T-cell (primary cell): Measurements from ENCODE around the gene DNAJC5. TPM values are rescaled to one million over a fixed set of nuclear protein-coding genes. Genes with fewer than 3 reads are reported as not detected.

Experiments used
- ATAC-seq, 4 experiments: fragments of 200-7000 bp in 3 of 4; fragments of 150-1000 bp in 1 of 4; cut with Tn5 transposase; replicated peaks in 1 of 4; 1 replicate in 3 of 4; 2 replicates in 1 of 4; pipeline ENCODE4 v1.10.0; 2021; ENCODE audit warnings: moderate library complexity in 3 of 4, mild to moderate bottlenecking in 2 of 4, moderate number of reproducible peaks in 1 of 4
- CTCF ChIA-PET, 2 donors: fragments of 300-600 bp; sonication (Branson Sonifier 250); formaldehyde crosslinking; loops; one replicate each; lab custom pipeline; 2022; ENCODE audit warnings: antibody characterized with exemption in 2 of 2; lab: Charles Lee
- POLR2A ChIA-PET, 2 donors: fragments of 300-600 bp; sonication (Branson Sonifier 250); formaldehyde crosslinking; loops; one replicate each; lab custom pipeline; 2022; ENCODE audit warnings: antibody characterized with exemption in 2 of 2; lab: Charles Lee
- DNase-seq, 35 experiments: peaks; one replicate each; pipeline versions ENCODE4 v3.0.0 to v3.0.0-alpha.2; 2013 to 2023
- H3K27ac ChIP-seq: one replicate; pipeline ENCODE4 v1.5.1; 2013; ENCODE audit warnings: low read length
- H3K27me3 ChIP-seq, 2 experiments: replicated peaks in 1 of 2; 1 replicate in 1 of 2; 2 replicates in 1 of 2; pipeline versions ENCODE4 v1.6.1 to v1.7.0; 2013; ENCODE audit warnings: low read length in 1 of 2, mixed read lengths in 1 of 2; ENCODE audit not compliant: control insufficient read depth in 2 of 2, insufficient read depth in 2 of 2; ENCODE audit errors: extremely low read depth in 1 of 2
- H3K36me3 ChIP-seq, 2 donors: 1 replicate in 1 of 2; 2 replicates in 1 of 2; pipeline versions ENCODE4 v1.6.1 to v1.7.0; 2013; ENCODE audit warnings: low read length in 1 of 2; ENCODE audit not compliant: control insufficient read depth in 2 of 2, insufficient read depth in 1 of 2; ENCODE audit errors: extremely low read depth in 1 of 2
- H3K4me1 ChIP-seq, 2 experiments: 1 replicate in 1 of 2; 2 replicates in 1 of 2; pipeline versions ENCODE4 v1.6.1 to v1.7.0; 2013; ENCODE audit warnings: low read length in 2 of 2, mixed read lengths in 1 of 2; ENCODE audit not compliant: insufficient read depth in 2 of 2, control insufficient read depth in 1 of 2; ENCODE audit errors: extremely low read depth in 1 of 2
- H3K4me3 ChIP-seq, 2 donors: 1 replicate in 1 of 2; 2 replicates in 1 of 2; pipeline versions ENCODE4 v1.5.1 to v1.7.0; 2013; ENCODE audit warnings: mild to moderate bottlenecking in 2 of 2, low read length in 1 of 2, moderate library complexity in 1 of 2; ENCODE audit not compliant: control insufficient read depth in 1 of 2; ENCODE audit errors: extremely low read depth in 1 of 2
- H3K9me3 ChIP-seq: 2 replicates; pipeline ENCODE4 v1.7.0; 2013
- H3K27ac Mint-ChIP-seq, 2 donors: one replicate each; pipeline ENCODE4 v1.8.0; 2020 to 2021; ENCODE audit warnings: mild to moderate bottlenecking in 2 of 2, mixed read lengths in 2 of 2
- H3K27me3 Mint-ChIP-seq, 2 donors: one replicate each; pipeline ENCODE4 v1.8.0; 2021 to 2022; ENCODE audit warnings: mixed read lengths in 2 of 2
- H3K36me3 Mint-ChIP-seq: one replicate; pipeline ENCODE4 v1.8.0; 2021; ENCODE audit warnings: mixed read lengths
- H3K4me1 Mint-ChIP-seq, 3 donors: one replicate each; pipeline ENCODE4 v1.8.0; 2020 to 2022; ENCODE audit warnings: mixed read lengths in 3 of 3, mild to moderate bottlenecking in 1 of 3
- H3K4me3 Mint-ChIP-seq, 3 donors: one replicate each; pipeline ENCODE4 v1.8.0; 2020 to 2022; ENCODE audit warnings: mild to moderate bottlenecking in 3 of 3, mixed read lengths in 3 of 3, moderate library complexity in 3 of 3
- H3K9me3 Mint-ChIP-seq, 3 donors: one replicate each; pipeline ENCODE4 v1.8.0; 2020 to 2022; ENCODE audit warnings: mixed read lengths in 3 of 3
- WGBS: methylation state at CpG from one replicate; pipeline ENCODE4 v1.1.5; 2013; ENCODE audit warnings: missing lambda C conversion rate; ENCODE audit not compliant: insufficient coverage; 5-methylcytosine and 5-hydroxymethylcytosine counted together
- total RNA-seq, 35 experiments: library from RNA in 6 of 35; stranded (reverse) in 6 of 35; fragments of 120-200 nt in 1 of 35; gene quantifications; one replicate each; pipeline versions ENCODE4 v1.2.1 to v1.2.4 and lab custom pipeline; 2013 to 2026

Gene DNAJC5
- total RNA-seq, 5 donors from 2014 or later (not counting 1 experiment from before 2014, with no cell fraction given) = 35.4 to 63.7 (median 54.9) TPM

DNA sequence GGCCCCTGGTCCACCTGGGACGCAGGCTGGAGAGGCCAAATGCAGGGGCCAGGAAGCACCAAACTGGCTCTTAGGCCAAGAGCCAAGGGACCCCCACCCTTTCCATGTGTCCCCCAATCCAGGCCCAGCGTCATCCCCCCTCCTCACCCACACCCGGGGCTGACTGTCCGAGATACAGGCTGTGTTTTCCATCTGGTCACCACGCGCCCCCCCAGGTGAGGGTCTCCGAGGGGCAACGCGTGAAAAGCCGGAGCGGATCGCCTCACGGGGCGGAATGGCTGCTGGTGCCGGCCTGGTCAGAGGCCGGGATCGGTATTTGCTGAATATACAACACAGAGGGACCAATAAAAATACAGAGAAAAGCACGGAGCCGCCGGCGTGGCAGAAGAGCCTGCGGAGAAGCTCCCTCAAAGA is 38.8 kb upstream of the DNAJC5 start:
- ChIA-PET CTCF (no interaction called here), POLR2A (no interaction called here)
- peaks cover 3 to 42% of the 10 kb centered on the region in 2 experiments for H3K4me1 ChIP-seq
- no peak overlapping the region for H3K27ac ChIP-seq
- DNase-seq (no peak), ATAC-seq (no peak)
- H3K36me3 Mint-ChIP-seq = peaks cover 4% of the 10 kb centered on the region
- no peak overlapping the region for H3K4me3 ChIP-seq
- no peak overlapping the region for H3K27ac Mint-ChIP-seq
- no peaks in the 10 kb centered on the region for H3K9me3 Mint-ChIP-seq
- no peaks in the 10 kb centered on the region for H3K9me3 ChIP-seq
- H3K36me3 ChIP-seq = no peaks in the 10 kb centered on the region
- peaks cover 22 to 27% (median 25%) of the 10 kb centered on the region in 3 donors for H3K4me1 Mint-ChIP-seq
- WGBS = 98% methylated on average over 21 of the region's 22 CpGs
- peaks cover 4 to 8% of the 10 kb centered on the region in 2 donors for H3K27me3 Mint-ChIP-seq
- peak overlapping the region in 1 of 3 donors; percentile 67 for H3K4me3 Mint-ChIP-seq
- H3K27me3 ChIP-seq = peaks cover 0 to 49% of the 10 kb centered on the region in 2 experiments

DNA sequence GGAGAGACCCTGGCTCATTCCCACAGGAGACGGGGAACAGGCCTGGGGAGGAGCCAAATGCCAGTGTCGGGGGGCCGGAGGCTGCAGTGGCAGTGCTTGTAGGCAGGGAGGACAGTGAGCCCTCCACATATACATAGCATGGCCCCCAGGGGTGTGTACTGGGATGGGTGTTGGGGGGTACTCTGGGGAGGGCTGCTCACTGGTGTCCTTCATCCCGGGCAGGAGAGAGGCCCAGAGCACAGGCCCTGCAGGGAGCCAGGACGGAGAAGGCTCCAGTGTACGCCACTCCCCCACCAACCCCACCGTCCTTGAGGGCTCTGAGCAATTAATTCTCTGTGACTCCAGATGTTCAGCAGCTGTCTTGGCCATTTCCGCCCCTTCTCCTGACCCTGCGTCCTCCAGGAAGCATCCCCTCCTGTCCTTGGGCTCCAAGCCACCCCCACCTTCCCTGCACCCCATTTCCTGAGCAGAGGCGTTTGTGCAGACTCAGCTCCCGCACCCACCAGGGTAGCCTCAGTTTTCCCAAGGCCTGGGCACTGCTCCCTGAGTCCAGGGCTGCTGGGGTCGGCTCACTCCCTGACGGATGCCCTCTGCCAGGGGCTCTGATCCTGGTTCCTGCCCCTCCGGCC is 37.0 kb upstream of the DNAJC5 start:
- WGBS = 44% methylated on average over 9 of the region's 14 CpGs

DNA sequence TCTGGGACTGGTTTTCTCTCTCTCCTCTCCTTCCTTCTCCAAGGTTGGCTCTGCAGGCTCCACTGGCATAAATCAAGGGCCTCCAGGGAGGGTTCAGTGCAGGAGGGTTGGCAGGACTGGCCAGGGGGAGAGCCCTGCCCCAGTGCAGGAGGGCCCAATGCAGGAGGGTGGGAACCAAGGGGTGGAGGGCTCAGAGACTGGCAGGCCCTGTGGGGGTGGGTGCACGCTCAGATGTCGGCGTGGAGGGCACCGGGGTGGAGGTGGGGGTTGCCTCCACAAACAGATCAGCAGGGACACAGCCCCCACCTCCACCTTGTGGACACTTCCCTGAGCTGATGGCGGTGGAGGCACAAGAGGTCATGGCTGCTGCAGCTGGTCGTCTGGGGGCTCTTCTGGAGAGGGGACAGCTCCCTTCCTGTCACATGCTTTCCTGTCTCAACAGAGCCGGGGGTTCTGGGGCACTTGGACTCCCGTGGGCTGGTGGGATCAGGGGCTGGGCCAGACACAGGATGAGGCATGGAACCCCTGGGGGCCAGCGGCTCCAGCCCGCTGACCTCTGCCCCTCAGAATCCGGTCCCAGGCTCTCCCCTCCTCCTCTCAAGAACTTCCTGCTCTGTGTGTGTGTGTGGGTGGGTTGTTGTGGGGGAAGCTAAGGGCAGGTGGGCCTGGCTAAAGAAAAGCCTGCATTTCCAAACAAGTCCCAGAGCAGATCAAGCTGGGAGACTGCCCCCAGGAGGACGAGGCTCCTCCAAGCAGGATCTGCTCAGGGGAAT is 36.3 kb upstream of the DNAJC5 start:
- Mint-ChIP-seq H3K4me3 (peak overlapping the region in 2 of 3 donors; percentile 34 to 67), H3K36me3 (peaks cover 9% of the 10 kb centered on the region), H3K9me3 (no peaks in the 10 kb centered on the region), H3K4me1 (peaks cover 28 to 33% (median 32%) of the 10 kb centered on the region in 3 donors), H3K27me3 (no peaks in the 10 kb centered on the region), H3K27ac (peak overlapping the region; percentile 83 to 85)
- Histone ChIP-seq H3K27me3 (peaks cover 0 to 27% of the 10 kb centered on the region in 2 experiments), H3K27ac (no peak overlapping the region), H3K4me3 (peak overlapping the region in 1 of 2 donors; percentile 29), H3K9me3 (no peaks in the 10 kb centered on the region), H3K4me1 (peaks cover 7 to 46% of the 10 kb centered on the region in 2 experiments), H3K36me3 (peaks cover 7 to 8% of the 10 kb centered on the region in 2 donors)
- ChIA-PET POLR2A (no interaction called here), CTCF (no interaction called here)
- 0% methylated on average over 4 of the region's 12 CpGs for WGBS
- peak; percentile 22 to 35 (median 32) for ATAC-seq
- peak in 1 of 35 experiments; percentile 21 for DNase-seq

More for the DNA sequence above, 37.0 kb upstream of the DNAJC5 start:
- DNase-seq (no peak), ATAC-seq (peak in 1 of 4 experiments; percentile 22)
- Mint-ChIP-seq H3K27me3 (no peaks in the 10 kb centered on the region), H3K9me3 (no peaks in the 10 kb centered on the region), H3K36me3 (peaks cover 4% of the 10 kb centered on the region), H3K27ac (peak overlapping the region in 1 of 2 donors; percentile 67), H3K4me3 (peak overlapping the region in 1 of 3 donors; percentile 67), H3K4me1 (peaks cover 22 to 27% (median 25%) of the 10 kb centered on the region in 3 donors)
- no peak overlapping the region for H3K4me3 ChIP-seq
- no peak overlapping the region for H3K27ac ChIP-seq
- H3K27me3 ChIP-seq = peaks cover 0 to 33% of the 10 kb centered on the region in 2 experiments
- ChIA-PET CTCF (no interaction called here), POLR2A (no interaction called here)
- H3K36me3 ChIP-seq = peaks cover 6 to 7% of the 10 kb centered on the region in 2 donors
- H3K4me1 ChIP-seq = peaks cover 3 to 42% of the 10 kb centered on the region in 2 experiments
- no peaks in the 10 kb centered on the region for H3K9me3 ChIP-seq

DNA sequence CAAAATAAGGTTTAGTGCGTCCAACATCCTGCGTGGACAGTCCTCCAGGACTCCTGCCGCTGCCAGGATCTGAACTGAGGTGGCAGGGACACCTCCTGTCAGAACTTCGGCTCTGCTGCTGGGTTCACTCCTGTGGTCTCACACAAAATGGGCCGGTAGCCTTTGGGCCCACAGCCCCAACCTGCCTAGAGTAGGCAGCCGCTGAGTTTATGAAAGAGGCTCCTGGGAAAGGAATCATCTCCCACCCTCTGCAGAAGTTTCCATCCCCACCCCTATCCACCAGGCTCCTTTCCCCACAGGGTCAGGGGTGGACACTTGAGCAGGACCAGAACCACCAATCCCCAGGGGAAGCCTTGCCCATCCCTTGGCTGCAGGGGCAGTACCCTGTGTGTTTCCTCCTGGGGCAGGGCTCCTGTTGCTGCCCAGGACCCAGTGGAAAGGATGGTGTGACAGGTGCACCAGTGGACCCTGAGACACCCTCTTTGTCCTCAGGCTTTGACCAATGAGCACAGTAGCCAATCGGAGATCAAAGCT is 35.7 kb upstream of the DNAJC5 start:
- Histone ChIP-seq H3K27ac (no peak overlapping the region), H3K27me3 (peaks cover 0 to 20% of the 10 kb centered on the region in 2 experiments), H3K9me3 (no peaks in the 10 kb centered on the region), H3K4me1 (peaks cover 7 to 45% of the 10 kb centered on the region in 2 experiments), H3K36me3 (peaks cover 7 to 8% of the 10 kb centered on the region in 2 donors), H3K4me3 (peak overlapping the region in 1 of 2 donors; percentile 29)
- peaks cover 9% of the 10 kb centered on the region for H3K36me3 Mint-ChIP-seq
- H3K9me3 Mint-ChIP-seq = no peaks in the 10 kb centered on the region
- WGBS = 54% methylated on average over 5 of the region's 7 CpGs
- no peaks in the 10 kb centered on the region for H3K27me3 Mint-ChIP-seq
- peak overlapping the region; percentile 83 to 85 for H3K27ac Mint-ChIP-seq
- CTCF ChIA-PET = no interaction called here
- H3K4me1 Mint-ChIP-seq = peaks cover 35 to 39% (median 39%) of the 10 kb centered on the region in 3 donors
- POLR2A ChIA-PET = no interaction called here
- ATAC-seq (no peak), DNase-seq (no peak)
- H3K4me3 Mint-ChIP-seq = peak overlapping the region in 2 of 3 donors; percentile 21 to 67

DNA sequence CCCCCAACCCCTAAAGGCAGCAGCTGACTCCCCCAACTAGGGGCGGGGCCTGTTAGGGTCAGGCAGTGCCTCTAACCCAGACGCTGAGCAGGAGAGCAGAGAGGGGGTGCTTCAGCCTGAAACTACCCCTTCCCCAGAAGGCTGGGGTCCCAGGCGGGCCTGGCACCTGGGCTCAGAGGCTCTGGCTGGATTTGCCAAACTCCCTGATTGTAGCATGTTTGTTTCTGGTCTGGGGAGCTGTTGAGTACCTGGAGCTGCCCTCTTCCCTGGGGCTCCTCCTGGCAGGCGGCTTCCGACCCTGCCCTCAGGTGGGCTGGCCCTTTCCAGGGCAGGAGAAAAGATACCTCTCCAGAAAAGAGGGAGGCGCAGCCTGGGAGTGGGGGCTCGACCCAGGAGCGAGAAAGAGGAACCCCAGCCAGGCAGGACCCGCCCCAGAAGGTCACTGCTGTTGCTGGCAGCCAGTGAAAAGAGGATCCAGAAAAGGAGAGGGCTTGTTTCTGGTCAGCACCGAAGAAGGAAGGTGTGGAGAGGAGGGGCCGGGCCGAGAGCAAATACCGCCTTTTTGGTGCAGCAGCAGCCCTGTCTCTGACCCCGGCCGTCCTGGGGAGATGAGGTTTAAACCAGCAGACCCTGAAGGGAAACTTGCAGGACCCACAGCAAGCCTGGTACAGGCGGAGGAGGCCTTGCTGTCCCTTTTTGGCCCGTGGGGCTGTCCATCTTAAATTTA is 34.4 kb upstream of the DNAJC5 start:
- ChIA-PET CTCF (no interaction called here), POLR2A (no interaction called here)
- Mint-ChIP-seq H3K9me3 (no peaks in the 10 kb centered on the region), H3K27ac (no peak overlapping the region), H3K4me3 (peak overlapping the region in 1 of 3 donors; percentile 24), H3K36me3 (peaks cover 9% of the 10 kb centered on the region), H3K27me3 (no peaks in the 10 kb centered on the region), H3K4me1 (peaks cover 35 to 42% (median 41%) of the 10 kb centered on the region in 3 donors)
- Histone ChIP-seq H3K36me3 (peaks cover 7 to 8% of the 10 kb centered on the region in 2 donors), H3K9me3 (no peaks in the 10 kb centered on the region), H3K4me1 (peaks cover 7 to 46% of the 10 kb centered on the region in 2 experiments), H3K4me3 (no peak overlapping the region), H3K27ac (no peak overlapping the region), H3K27me3 (peaks cover 0 to 8% of the 10 kb centered on the region in 2 experiments)
- DNase-seq (peak in 1 of 35 experiments; percentile 33), ATAC-seq (no peak)
- 86% methylated on average over 12 of the region's 17 CpGs for WGBS
